HG02973 (cell line): ENCODE results near the gene HS6ST1.
A peak's percentile ranks its signal among the peaks of the same experiment; 100 is the strongest.

ENCODE experiments used
- ATAC-seq: cut with Tn5 transposase; IDR thresholded peaks from one replicate; pipeline ENCODE4 v1.9.1; 2021; ENCODE audit warnings: moderate library complexity; ENCODE audit not compliant: unreplicated experiment

Gene HS6ST1

GRCh38 chr2:128249555-128249954 is 69.1 kb downstream of the HS6ST1 start:
- ATAC-seq: no peak

DNA sequence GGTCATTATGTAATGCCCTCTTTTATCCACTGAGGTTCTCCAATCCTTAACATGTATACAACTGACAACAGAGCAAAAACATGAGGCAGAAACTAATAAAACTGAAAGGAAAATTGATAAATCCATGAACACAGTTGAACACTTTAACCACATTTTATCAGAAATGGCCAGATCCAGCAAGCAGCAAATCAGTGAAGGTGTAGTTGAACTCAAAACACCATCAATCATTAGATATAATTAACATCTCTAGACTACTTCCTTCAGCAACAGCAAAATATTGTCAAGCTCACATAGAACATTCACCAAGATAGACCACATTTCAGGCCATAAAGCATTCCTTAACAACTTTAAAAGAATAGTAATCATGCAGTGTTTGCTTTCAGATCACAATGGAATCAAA is 72.9 kb downstream of the HS6ST1 start:
- ATAC-seq: no peak

GRCh38 chr2:128241896-128242295 is 76.8 kb downstream of the HS6ST1 start:
- no peak for ATAC-seq

DNA sequence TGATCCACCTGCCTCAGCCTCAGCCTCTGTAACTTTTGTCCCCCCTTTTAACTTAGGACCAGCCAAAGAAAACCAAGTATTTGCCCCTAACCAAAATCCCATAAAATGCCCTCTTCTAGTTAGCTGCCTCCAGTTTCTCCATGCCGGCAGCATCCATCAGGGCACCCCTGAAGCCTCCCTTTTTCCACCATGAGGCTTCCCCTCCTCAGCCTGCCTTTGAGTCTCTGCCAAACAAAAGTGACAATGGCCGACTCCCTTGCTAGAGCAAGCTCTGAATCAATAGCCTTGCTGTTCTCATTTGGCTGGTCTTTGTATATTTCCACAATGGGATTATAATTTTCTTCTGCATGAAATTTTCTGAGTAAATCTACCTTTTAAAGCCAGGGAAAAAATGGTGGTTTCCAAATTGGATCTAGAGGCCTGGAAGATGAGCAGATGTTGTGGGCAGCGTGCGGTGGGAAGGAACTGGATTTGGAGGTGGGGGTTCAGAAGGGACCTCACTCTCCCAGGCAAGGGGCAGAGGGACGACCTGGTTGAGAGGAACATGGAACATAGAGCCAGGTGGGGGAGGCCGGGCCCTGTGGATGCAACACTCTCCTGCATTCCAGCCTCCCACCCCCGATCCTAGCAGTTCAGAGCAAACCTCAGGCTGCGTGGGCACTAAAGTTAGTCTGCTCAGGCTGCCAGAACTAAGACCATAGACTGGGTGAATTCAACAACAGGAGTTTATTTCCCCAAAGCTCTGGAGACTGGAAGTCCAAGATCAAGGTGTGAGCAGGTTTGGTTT is 80.6 kb downstream of the HS6ST1 start:
- no peak for ATAC-seq

GRCh38 chr2:128237081-128237534 is 81.6 kb downstream of the HS6ST1 start:
- no peak for ATAC-seq

DNA sequence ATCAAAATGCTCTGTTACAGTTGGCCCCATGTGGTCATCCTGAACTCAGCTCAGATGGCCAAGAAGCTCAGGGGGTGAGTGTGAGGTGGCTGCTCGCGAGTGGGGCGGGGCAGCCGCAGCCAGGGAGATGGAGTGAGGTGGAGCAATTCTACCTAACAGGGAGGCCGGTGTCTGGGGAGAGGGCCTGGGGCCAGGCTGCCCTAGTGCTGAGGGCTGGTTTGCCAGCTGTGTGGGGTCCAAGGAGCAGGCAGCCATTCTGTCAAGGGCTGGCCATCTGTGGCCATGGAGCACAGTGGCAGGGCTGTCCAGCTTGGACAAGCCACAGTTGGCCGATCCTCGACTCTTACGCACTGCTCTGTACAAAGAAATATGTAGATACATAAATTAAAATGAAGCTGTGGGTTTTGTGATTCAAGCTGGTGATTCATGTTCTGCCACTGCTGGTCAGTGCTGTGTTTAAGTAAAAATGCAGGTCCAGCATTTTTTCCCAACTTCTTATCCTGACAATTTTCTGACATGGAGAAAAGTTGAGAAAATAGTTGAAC is 82.1 kb downstream of the HS6ST1 start:
- ATAC-seq: no peak

DNA sequence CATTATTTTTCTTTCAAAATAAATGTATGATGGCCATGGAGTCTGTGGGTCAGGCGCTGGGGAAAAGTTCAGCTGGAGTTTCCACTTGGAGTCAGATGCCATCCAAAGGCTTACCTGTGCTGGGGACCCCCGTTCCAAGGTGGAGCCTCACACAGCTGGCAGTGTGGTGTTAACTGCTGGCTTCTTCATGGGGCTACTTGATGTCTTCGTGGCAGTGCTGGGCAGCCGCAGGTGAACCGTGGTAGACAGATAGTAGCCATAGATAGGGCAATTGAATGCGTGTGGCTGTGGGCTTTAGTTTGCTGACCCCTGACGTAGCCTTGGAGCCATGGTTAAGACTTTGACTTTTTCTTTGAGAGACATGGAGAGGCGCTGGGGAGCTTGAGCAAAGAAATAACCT is 83.1 kb downstream of the HS6ST1 start:
- no peak for ATAC-seq

DNA sequence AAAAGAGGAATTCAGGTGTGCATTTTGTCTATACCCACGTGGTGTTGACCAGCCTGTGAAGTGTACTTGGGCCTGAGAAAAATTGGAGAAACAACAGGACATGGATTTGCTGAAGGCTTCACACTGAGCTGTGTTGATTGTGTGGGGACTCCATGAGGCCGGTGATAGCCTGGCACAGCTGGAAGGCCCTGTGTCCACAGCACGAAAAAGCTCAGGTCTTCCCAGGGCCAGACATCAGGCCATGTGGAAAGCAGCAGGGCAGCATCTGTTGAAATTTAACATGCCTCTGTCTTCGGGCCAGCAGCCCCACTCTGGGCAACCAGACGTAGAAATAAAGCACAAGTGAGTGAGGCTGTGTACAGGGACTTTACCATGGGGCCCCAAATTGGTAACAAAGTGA is 84.1 kb downstream of the HS6ST1 start:
- no peak for ATAC-seq

GRCh38 chr2:128233790-128234395 is 84.8 kb downstream of the HS6ST1 start:
- ATAC-seq: no peak

GRCh38 chr2:128232965-128233789 is 85.5 kb downstream of the HS6ST1 start:
- ATAC-seq: peak; percentile 99

- no peak for ATAC-seq
These were observed 89.8 kb downstream of the HS6ST1 start for GRCh38 chr2:128228894-128229293.

GRCh38 chr2:128227862-128228261 is 90.8 kb downstream of the HS6ST1 start:
- ATAC-seq: no peak

DNA sequence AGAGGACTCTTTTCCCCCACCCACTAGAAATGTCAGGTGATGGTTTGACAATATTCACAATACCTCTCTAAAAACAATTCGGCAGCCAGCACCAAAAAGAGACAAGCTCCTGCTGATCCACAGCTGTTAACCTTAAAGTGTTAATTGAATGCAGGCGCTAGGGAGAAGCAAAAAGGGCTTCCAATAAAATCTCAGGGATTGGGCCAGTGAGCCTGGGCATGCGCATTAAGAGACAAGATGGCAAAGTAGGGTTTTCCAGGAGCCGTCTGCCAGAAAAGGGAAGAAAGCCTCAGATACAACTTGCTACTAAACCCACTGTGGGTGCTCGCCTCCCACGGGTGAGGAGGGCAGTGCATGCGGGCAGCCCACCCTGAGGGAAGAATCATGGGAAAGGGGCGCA is 98.8 kb downstream of the HS6ST1 start:
- no peak for ATAC-seq

DNA sequence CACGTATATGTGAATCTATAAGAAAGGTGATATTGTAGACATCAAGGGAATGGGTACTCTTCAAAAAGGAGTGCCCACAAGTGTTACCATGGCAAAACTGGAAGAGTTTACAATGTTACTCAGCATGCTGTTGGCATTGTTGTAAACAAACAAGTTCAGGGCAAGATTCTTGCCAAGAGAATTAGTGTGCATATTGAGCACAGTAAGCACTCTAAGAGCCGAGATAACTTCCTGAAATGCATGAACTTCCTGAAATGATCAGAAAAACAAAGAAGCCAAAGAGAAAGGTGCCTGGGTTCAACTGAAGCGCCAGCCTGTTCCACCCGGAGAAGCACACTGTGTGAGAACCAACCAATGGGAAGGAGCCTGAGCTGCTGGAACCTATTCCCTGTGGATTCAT is 101.0 kb downstream of the HS6ST1 start:
- ATAC-seq: no peak

DNA sequence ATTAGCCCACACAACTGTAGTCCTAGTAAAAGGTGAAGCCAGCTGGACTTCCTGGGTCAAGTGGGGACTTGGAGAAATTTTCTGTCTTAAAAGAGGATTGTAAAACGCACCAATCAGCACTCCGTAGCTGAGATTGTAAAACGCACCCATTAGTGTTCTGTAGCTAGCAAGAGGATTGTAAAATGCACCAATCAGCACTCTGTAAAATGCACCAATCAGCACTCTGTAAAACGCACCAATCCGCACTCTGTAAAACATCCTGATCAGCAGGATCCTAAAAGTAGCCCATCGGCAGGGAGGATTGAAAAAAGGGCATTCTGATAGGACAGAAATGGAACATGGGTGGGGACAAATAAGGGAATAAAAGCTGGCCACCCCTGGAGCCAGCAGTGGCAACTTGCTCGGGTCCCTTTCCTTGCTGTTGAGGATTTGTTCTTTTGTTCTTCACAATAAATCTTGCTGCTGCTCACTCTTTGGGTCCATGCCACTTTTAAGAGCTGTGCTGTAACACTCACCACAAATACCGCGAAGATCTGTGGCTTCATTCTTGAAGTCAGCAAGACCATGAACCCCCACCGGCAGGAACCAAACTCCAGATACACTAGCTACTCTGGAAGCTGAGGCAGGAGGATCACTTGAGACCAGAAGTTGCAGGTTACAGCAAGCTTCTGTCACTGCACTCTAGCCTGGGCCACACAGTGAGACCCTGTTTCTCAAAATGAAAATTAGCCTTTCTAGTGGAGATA is 102.6 kb downstream of the HS6ST1 start:
- ATAC-seq: no peak
